H9 (cell line): ENCODE measurements around the gene SLC35B1. TPM values are rescaled to one million over a fixed set of nuclear protein-coding genes. Genes with fewer than 3 reads are reported as not detected.
A peak's percentile ranks its signal among the peaks of the same experiment; 100 is the strongest.

ENCODE experiments used
- DNase-seq: peaks from one replicate; pipeline ENCODE4 v3.0.0-alpha.2; 2017
- H2AFZ ChIP-seq: one replicate; pipeline ENCODE4 v1.6.1; 2013; ENCODE audit warnings: mild to moderate bottlenecking, low read length, control low read depth, moderate library complexity
- H2AK5ac ChIP-seq: 2 replicates; pipeline ENCODE4 v1.6.1; 2013; ENCODE audit warnings: low read length, control low read depth, mixed read lengths; ENCODE audit not compliant: insufficient read length
- H2BK120ac ChIP-seq: one replicate; pipeline ENCODE4 v1.6.1; 2013; ENCODE audit warnings: low read depth, mild to moderate bottlenecking, low read length, control low read depth, inconsistent platforms; ENCODE audit not compliant: poor library complexity, severe bottlenecking
- H2BK12ac ChIP-seq: 2 replicates; pipeline ENCODE4 v1.6.1; 2013; ENCODE audit warnings: low read length, control low read depth, mixed read lengths, low read depth; ENCODE audit not compliant: insufficient read length
- H2BK15ac ChIP-seq: 2 replicates; pipeline ENCODE4 v1.6.1; 2013; ENCODE audit warnings: low read depth, low read length, control low read depth
- H2BK20ac ChIP-seq: one replicate; pipeline ENCODE4 v1.6.1; 2013; ENCODE audit warnings: low read depth, mild to moderate bottlenecking, low read length, control low read depth, inconsistent platforms; ENCODE audit not compliant: poor library complexity, severe bottlenecking
- H2BK5ac ChIP-seq: 2 replicates; pipeline ENCODE4 v1.6.1; 2013; ENCODE audit warnings: low read length, control low read depth, mixed read lengths; ENCODE audit not compliant: insufficient read length
- H3K14ac ChIP-seq: 2 replicates; pipeline ENCODE4 v1.6.1; 2013; ENCODE audit warnings: low read length, control low read depth; ENCODE audit not compliant: insufficient read depth
- H3K18ac ChIP-seq: 2 replicates; pipeline ENCODE4 v1.6.1; 2013; ENCODE audit warnings: low read depth, mild to moderate bottlenecking, mixed read lengths, low read length, control low read depth; ENCODE audit not compliant: insufficient read length
- H3K23ac ChIP-seq: 2 replicates; pipeline ENCODE4 v1.6.1; 2013; ENCODE audit warnings: low read length, control low read depth, mixed read lengths, low read depth; ENCODE audit not compliant: insufficient read length
- H3K23me2 ChIP-seq: 2 replicates; pipeline ENCODE4 v1.6.1; 2013; ENCODE audit warnings: low read depth, mild to moderate bottlenecking, mixed read lengths, low read length, control low read depth; ENCODE audit not compliant: insufficient read length, poor library complexity, severe bottlenecking
- H3K27ac ChIP-seq: 2 replicates; pipeline ENCODE4 v1.5.1; 2013; ENCODE audit warnings: low read length, control low read depth, mixed read lengths, low read depth; ENCODE audit not compliant: insufficient read length
- H3K27me3 ChIP-seq: 2 replicates; pipeline ENCODE4 v1.6.1; 2013; ENCODE audit warnings: low read length, control low read depth, inconsistent platforms; ENCODE audit not compliant: insufficient read depth
- H3K4ac ChIP-seq: 2 replicates; pipeline ENCODE4 v1.6.1; 2013; ENCODE audit warnings: low read depth, mild to moderate bottlenecking, control low read depth, inconsistent platforms, low read length, moderate library complexity
- H3K4me1 ChIP-seq: 2 replicates; pipeline ENCODE4 v1.6.1; 2013; ENCODE audit warnings: low read length, control low read depth, inconsistent platforms; ENCODE audit not compliant: insufficient read depth
- H3K4me2 ChIP-seq: 2 replicates; pipeline ENCODE4 v1.6.1; 2013; ENCODE audit warnings: low read length, control low read depth, mixed read lengths; ENCODE audit not compliant: insufficient read length, insufficient read depth
- H3K56ac ChIP-seq: 2 replicates; pipeline ENCODE4 v1.6.1; 2013; ENCODE audit warnings: low read depth, mild to moderate bottlenecking, mixed read lengths, low read length, control low read depth; ENCODE audit not compliant: insufficient read length
- H3K79me1 ChIP-seq: 2 replicates; pipeline ENCODE4 v1.6.1; 2013; ENCODE audit warnings: low read depth, mild to moderate bottlenecking, moderate library complexity, low read length, control low read depth, inconsistent platforms; ENCODE audit not compliant: insufficient read depth, poor library complexity, severe bottlenecking
- H3K79me2 ChIP-seq: 2 replicates; pipeline ENCODE4 v1.6.1; 2013; ENCODE audit warnings: low read length, control low read depth, inconsistent platforms; ENCODE audit not compliant: insufficient read depth
- H3K9ac ChIP-seq: 2 replicates; pipeline ENCODE4 v1.6.1; 2013; ENCODE audit warnings: low read length, control low read depth, mixed read lengths; ENCODE audit not compliant: insufficient read length; ENCODE audit errors: extremely low read depth
- H3K9me3 ChIP-seq: one replicate; pipeline ENCODE4 v1.6.1; 2013; ENCODE audit warnings: low read depth, low read length, inconsistent platforms; ENCODE audit not compliant: control insufficient read depth
- H3T11ph ChIP-seq: one replicate; pipeline ENCODE4 v1.6.1; 2013; ENCODE audit warnings: mild to moderate bottlenecking, low read length, control low read depth, inconsistent platforms
- H4K20me1 ChIP-seq: one replicate; pipeline ENCODE4 v1.6.1; 2013; ENCODE audit not compliant: control insufficient read depth, insufficient read length, insufficient read depth
- H4K5ac ChIP-seq: 2 replicates; pipeline ENCODE4 v1.6.1; 2013; ENCODE audit warnings: low read depth, mild to moderate bottlenecking, mixed read lengths, low read length, control low read depth; ENCODE audit not compliant: insufficient read length
- H4K8ac ChIP-seq: replicated peaks from 2 replicates; pipeline ENCODE4 v1.6.1; 2013; ENCODE audit warnings: low read length, control low read depth, mixed read lengths, low read depth; ENCODE audit not compliant: insufficient read length
- H4K91ac ChIP-seq: 2 replicates; pipeline ENCODE4 v1.6.1; 2013; ENCODE audit warnings: low read depth, mild to moderate bottlenecking, moderate library complexity, mixed read lengths, low read length, control low read depth; ENCODE audit not compliant: insufficient read length
- H3K27ac Mint-ChIP-seq, 3 experiments: 2 replicates in 2 of 3; 3 replicates in 1 of 3; pipeline ENCODE4 v1.8.0; 2020 to 2021; ENCODE audit warnings: mixed read lengths in 3 of 3, mild to moderate bottlenecking in 1 of 3, moderate library complexity in 1 of 3
- H3K27me3 Mint-ChIP-seq: 2 replicates; pipeline ENCODE4 v1.8.0; 2021; ENCODE audit warnings: low read depth, mild to moderate bottlenecking, moderate library complexity, mixed read lengths
- H3K36me3 Mint-ChIP-seq, 3 experiments: 2 replicates in 2 of 3; 3 replicates in 1 of 3; pipeline ENCODE4 v1.8.0; 2020 to 2021; ENCODE audit warnings: low read depth in 3 of 3, mixed read lengths in 3 of 3; ENCODE audit not compliant: insufficient read depth in 1 of 3
- H3K4me1 Mint-ChIP-seq, 2 experiments: 2 replicates each; pipeline ENCODE4 v1.8.0; 2020; ENCODE audit warnings: mixed read lengths in 2 of 2
- H3K4me3 Mint-ChIP-seq, 2 experiments: 2 replicates in 1 of 2; 3 replicates in 1 of 2; pipeline ENCODE4 v1.8.0; 2020 to 2021; ENCODE audit warnings: mild to moderate bottlenecking in 2 of 2, mixed read lengths in 2 of 2, moderate library complexity in 1 of 2
- H3K9me3 Mint-ChIP-seq, 2 experiments: 2 replicates in 1 of 2; 3 replicates in 1 of 2; pipeline ENCODE4 v1.8.0; 2020; ENCODE audit warnings: mild to moderate bottlenecking in 2 of 2, mixed read lengths in 2 of 2, moderate library complexity in 1 of 2
- WGBS: extraction: QIAGEN DNeasy Blood & Tissue Kit; methylation state at CpG from one replicate; pipeline ENCODE4 v1.1.7; 2013; ENCODE audit warnings: missing lambda C conversion rate, low lambda C conversion rate, mixed read lengths; ENCODE audit not compliant: insufficient read length; ENCODE audit errors: extremely low coverage; 5-methylcytosine and 5-hydroxymethylcytosine counted together
- total RNA-seq: library from RNA; stranded (reverse); gene quantifications from 2 replicates; pipeline ENCODE4 v1.2.1, GENCODE V29; 2021
- TF ChIP-seq, protein P1 (sequence below): fragments of 200-600 bp; sonication (generic); conservative IDR thresholded peaks from 3 replicates; pipeline ENCODE4 v1.8.0; 2021; ENCODE audit warnings: antibody characterized with exemption, mild to moderate bottlenecking

The SLC35B1 gene
- total RNA-seq, 1 experiment from 2014 or later = 58.9 TPM

DNA sequence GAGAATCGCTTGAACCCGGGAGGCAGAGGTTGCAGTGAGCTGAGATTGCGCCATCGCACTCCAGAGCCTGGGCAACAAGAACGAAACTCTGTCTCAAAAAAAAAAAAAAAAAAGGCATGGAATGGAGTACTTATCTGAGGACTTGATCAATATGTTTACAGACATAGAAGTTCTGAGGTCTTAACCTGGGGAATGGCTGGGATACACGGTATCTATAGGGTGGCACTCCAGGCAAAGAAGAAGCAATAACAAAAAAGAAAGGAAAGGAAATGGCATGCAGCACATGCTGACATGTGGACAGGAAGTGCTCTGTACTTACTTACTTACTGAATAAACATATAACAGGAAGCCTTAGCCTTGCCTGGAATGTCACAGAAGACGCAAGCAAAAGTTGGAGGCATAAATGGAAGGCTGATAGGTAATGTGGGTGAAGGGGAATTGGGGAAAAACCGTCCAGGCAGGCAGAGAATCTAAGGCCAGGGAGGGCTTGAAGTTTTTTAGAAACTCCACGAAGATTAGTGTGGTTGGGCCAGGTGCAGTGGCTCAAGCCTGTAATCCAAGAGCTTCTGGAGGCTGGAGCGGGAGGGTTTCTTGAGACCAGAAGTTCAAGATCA lies 19.8 kb downstream of the SLC35B1 start:
- no peak overlapping the region for H2BK120ac ChIP-seq
- no peak overlapping the region for H3K18ac ChIP-seq
- H3K4me3 Mint-ChIP-seq = no peak overlapping the region
- H2BK12ac ChIP-seq = no peak overlapping the region
- no peak overlapping the region for H3K27ac ChIP-seq
- H3K4me1 Mint-ChIP-seq = peaks cover 15 to 18% of the 10 kb centered on the region in 2 experiments
- no peak overlapping the region for H3K9ac ChIP-seq
- no peak overlapping the region for H3K4ac ChIP-seq
- H3T11ph ChIP-seq = no peak overlapping the region
- no peak overlapping the region for H2AFZ ChIP-seq
- H3K79me1 ChIP-seq = no peaks in the 10 kb centered on the region
- no peaks in the 10 kb centered on the region for H3K27me3 ChIP-seq
- peaks cover 8% of the 10 kb centered on the region for H3K27me3 Mint-ChIP-seq
- no peaks in the 10 kb centered on the region for H3K9me3 ChIP-seq
- H4K5ac ChIP-seq = no peak overlapping the region
- no peaks in the 10 kb centered on the region for H3K23me2 ChIP-seq
- no peak overlapping the region for H2BK5ac ChIP-seq
- H2BK20ac ChIP-seq = no peak overlapping the region
- no peaks in the 10 kb centered on the region for H3K79me2 ChIP-seq
- no peaks in the 10 kb centered on the region for H4K20me1 ChIP-seq
- no peak overlapping the region for H3K56ac ChIP-seq
- no peak overlapping the region; the same call in 1 of the 2 replicates for H3K14ac ChIP-seq
- no peaks in the 10 kb centered on the region for H3K36me3 Mint-ChIP-seq
- TF ChIP-seq, protein P1, sequence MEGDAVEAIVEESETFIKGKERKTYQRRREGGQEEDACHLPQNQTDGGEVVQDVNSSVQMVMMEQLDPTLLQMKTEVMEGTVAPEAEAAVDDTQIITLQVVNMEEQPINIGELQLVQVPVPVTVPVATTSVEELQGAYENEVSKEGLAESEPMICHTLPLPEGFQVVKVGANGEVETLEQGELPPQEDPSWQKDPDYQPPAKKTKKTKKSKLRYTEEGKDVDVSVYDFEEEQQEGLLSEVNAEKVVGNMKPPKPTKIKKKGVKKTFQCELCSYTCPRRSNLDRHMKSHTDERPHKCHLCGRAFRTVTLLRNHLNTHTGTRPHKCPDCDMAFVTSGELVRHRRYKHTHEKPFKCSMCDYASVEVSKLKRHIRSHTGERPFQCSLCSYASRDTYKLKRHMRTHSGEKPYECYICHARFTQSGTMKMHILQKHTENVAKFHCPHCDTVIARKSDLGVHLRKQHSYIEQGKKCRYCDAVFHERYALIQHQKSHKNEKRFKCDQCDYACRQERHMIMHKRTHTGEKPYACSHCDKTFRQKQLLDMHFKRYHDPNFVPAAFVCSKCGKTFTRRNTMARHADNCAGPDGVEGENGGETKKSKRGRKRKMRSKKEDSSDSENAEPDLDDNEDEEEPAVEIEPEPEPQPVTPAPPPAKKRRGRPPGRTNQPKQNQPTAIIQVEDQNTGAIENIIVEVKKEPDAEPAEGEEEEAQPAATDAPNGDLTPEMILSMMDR = no peak
- no peak overlapping the region for H3K4me2 ChIP-seq
- peak overlapping the region in 1 of 3 experiments; percentile 30; a peak in 1 of 7 replicates for H3K27ac Mint-ChIP-seq
- no CpG with 5 or more reads among the region's 10 CpGs for WGBS
- H4K8ac ChIP-seq = no peak overlapping the region
- H2BK15ac ChIP-seq = no peak overlapping the region
- H3K9me3 Mint-ChIP-seq = no peaks in the 10 kb centered on the region
- peak; percentile 28 for DNase-seq
- H3K4me1 ChIP-seq = peaks cover 9% of the 10 kb centered on the region; the same call in 1 of the 2 replicates
- H2AK5ac ChIP-seq = no peak overlapping the region
- H3K23ac ChIP-seq = no peak overlapping the region
- no peak overlapping the region for H4K91ac ChIP-seq
